CD4-positive, alpha-beta T cell treated with Interleukin-6 at 100 ng/mL for 8 hours (primary cell): ENCODE results near the gene TMEM97.
"Not testable (repeated sequence)": the region's sequence is repeated elsewhere in the genome, so short reads cannot be mapped to it uniquely, and the experiment has no call there.

Experiments
- DNase-seq: peaks from one replicate; pipeline ENCODE4 v3.0.0-alpha.2; 2020; ENCODE audit warnings: mixed read lengths, low spot score

Gene TMEM97

DNA sequence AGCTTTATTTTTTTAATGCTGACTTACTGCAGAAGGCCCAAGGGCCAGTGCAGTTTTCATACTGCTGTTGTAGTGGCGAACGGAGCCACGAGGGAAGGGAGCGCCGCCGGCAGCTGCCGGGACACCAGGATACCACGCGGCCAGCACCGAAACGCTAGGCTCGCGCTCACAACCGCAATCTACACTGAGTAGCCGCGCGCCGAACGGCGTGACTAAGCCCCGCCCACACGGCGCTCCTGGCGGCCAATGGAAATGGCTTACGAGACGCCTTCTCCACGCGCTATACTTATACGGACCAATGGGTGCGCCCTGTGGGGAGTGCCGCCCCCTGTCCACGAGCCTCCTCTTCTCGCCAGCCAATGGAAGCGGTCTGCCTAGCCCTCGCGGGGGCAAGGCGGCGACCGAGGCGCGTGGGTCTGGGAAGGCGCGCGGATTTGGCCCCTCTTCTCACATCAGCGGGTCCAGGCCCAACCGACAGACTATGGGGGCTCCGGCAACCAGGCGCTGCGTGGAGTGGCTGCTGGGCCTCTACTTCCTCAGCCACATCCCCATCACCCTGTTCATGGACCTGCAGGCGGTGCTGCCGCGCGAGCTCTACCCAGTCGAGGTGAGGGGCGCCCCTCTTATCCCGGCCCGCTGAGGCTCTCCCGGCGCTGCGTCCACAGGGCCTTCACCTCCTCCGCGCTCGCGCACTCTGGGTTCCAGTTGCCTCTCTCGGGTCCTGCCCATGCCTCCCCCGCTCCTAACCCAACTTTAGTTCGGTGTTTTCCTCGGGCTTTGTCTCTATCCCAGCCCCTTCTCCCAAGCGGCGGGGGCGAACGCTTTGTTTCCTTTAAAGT lies at the start of gene TMEM97:
Gene TMEM97 (plus strand): TSS at position 442 of the 839 bp plus-strand sequence. CDS start 40 bp downstream, at position 482.
- DNase-seq: peak; percentile 94

DNA sequence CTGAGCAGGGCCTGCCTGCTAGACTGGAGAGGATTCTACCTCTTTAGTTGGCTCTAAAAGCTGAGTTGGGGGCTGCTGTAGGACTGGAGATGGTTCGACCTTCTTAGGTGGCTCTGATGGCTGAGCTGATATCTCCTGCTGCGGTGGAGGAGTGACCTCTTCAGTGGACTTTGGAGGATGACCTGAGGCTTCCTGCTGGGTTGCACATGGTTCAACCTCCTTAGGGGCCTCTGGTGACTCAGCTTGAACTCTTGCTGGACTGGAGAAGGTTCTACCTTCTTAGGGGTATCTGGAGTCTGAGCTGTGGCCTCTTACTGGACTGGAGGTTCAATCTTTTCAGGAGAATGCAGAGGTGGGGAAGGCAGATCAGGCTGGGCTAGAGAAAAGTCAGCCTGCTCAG lies 48.9 kb upstream of the TMEM97 start:
- DNase-seq: no peak

DNA sequence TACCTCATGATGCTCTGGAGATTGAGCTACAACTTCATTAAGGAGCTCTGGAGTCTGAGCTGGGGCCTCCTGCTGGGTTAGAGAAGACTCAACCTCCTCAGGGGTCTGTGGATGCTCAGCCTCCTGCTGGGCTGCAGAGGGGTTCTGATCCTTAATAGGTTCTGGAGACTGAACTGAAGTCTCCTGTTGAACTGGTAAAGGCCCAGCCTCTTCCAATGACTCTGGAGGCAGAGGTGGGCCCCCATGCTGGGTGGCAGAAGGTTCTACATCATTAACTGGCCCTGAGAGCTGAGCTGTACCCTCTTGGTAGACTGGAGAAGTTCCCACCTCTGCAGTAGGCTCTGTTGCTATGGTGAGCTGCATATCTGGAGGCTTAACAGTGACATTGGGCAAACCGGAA lies 48.1 kb upstream of the TMEM97 start:
- DNase-seq: no peak

DNA sequence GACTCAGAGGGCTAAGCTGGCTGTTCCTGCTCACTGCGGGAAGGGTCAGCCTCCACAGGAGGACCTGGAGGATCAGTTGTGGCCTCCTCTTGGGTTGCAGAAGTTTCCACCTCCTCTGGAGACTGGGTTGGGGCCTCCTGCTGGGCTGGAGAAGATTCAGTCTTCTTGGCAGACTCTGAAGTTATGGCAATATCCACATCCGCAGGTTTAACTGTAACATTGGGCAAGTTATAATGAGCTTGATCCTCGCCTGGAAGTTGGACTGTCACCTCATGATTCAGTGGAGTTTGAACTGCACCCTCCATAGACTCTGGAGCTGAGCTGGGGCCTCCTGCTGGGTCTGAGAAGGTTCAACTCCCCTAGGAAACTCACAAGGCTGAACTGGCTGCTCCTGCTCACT lies 47.6 kb upstream of the TMEM97 start:
- no peak for DNase-seq

DNA sequence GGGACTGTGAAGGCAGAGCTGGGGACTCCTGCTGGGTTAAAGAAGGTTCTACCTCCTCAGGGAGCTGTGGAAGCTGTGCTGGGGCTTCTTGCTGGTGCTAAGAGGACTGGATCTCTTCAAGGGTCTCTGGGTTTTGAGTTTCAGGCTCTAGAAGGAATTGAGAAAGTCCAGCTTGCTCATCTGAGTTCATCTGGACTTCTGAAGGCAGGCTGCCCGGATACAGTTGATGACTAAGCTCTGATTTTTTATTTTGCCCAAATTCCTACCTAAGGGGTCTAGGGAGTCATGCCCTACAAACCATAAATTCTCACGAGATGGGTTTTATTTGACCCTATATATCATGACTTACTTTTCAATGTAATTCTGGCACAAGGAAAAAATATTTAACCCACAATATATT lies 46.8 kb upstream of the TMEM97 start:
- no peak for DNase-seq

DNA sequence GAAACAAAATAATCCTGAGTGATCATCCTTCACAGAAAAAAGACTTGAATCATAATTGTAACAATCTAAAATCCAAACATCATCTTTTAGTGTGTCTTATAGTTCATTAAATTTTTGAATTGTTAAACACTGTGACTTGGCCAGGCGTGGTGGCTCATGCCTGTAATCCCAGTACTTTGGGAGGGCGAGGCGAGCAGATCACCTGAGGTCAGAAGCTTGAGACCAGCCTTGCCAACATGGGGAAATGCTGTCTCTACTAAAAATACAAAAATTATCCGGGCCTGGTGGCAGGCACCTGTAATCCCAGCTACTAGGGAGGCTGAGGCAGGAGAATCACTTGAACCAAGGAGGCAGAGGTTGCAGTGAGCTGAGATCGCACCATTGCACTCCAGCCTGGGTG lies 45.7 kb upstream of the TMEM97 start:
- not testable (repeated sequence) for DNase-seq

DNA sequence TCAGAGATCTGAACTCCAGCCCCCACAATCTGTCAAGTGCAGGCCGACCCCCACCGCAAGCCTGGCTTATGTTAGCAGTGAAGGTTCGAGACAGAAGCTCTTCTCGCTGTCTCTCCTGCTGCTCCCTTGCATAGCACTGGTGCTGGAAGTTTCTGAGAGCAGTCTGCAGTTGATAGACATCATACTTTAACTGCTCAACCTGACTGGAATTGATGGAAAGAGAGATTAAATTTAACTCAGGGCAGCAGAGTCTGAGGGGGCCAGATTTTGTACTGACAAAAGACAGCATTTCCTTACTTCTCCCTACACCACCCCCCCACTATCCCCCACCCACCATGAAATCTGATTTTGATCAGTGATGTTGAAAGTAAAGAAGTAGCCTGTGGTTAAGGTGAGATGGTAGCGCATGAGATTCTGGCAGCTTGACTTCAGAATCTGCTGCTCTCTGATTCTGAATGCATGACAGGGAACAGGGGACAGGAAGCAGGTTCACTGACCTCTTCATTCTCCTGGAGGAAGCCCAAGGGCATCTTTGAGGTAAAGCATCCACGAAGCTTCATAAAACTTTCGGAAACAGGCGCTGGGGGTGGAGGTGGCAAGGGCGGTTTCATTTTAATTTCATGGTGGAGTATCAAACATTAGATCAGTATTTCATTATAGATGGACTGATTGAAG lies 44.3 kb upstream of the TMEM97 start:
- no peak for DNase-seq

DNA sequence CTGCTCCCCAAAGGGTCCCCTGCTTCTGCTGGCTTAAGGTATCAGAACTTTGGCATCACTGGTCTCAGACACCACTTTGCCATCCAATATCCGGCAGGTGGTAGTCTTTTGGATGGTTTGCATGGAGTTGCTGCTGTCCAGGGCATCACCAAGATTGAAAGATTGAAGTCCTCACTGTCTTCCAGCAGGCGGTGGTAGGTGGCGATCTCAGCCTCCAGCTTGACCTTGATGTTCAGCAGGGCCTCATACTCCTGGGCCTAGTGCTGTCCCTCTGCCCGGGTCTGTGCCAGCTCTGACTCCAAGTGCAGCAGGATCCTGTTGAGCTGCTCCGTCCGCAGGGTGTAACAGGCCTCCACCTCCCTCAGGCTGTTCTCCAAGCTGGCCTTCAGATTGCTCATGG lies 43.0 kb upstream of the TMEM97 start:
- no peak for DNase-seq

DNA sequence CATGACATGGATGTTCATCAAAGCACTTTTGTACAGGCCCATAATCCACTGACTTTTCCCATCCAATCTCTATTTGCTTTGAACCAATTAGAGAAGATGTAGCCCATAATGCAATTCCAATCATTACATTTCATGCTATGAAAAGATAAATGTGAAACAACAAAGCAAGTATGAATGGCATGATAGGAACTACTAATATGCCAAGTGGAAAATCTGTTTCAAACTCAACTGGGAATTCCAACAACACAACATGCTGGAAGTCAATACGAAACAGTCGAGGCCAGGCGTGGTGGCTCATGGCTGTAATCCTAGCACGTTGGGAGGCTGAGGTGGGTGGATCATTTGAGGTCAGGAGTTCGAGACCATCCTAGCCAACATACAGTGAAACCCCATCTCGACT lies 39.6 kb upstream of the TMEM97 start:
- no peak for DNase-seq

DNA sequence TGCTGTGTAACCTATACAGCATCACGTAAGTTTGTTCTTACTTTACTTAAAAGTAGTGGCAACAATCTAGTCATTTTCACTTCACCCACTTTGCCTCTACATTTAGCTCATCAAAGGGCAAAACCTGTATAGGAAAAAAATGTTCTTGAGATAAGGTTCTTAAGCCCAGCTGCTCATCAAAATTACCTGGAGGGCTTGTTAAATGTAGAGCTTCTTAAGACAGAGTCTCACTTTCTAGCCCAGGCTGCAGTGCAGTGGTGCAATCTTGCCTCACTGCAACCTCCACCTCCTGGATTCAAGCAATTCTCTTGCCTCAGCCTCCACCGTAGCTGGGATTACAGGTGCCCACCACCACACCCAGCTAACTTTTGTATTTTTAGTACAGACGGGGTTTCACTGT lies 38.2 kb upstream of the TMEM97 start:
- DNase-seq: no peak

DNA sequence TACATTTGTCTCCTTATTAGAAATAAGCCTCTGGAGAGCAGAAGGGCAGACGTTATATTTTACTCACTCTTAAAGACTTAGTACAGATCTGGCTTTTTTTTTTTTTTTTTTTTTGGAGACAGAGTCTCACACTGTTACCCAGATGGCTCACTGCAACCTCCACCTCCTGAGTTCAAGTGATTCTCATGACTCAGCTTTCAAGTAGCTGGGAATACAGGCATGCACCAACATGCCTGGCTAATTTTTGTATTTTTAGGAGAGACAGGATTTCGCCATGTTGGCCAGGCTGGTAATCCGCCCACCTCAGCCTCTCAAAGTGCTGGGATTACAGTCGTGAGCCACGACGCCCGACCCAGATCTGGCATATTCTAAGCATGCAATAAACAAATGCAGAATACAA lies 36.4 kb upstream of the TMEM97 start:
- DNase-seq: no peak

DNA sequence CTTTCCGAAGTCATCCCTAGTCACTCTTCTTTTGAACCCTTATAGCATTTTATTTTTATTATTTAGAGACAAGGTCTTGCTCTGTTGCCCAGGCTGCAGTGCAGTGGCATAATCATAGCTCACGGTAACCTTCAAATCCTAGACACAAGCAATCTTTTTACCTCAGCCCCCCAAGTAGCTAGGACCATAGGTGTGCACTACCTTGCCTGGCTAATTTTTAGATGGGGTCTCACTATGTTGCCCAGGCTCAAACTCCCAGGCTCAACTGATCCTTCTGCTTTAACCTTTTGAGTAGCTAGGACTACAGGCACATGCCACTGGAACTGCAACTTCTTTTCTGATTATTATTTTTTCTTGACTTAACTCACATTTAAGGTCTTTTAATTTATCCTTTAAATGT lies 33.0 kb upstream of the TMEM97 start:
- no peak for DNase-seq

DNA sequence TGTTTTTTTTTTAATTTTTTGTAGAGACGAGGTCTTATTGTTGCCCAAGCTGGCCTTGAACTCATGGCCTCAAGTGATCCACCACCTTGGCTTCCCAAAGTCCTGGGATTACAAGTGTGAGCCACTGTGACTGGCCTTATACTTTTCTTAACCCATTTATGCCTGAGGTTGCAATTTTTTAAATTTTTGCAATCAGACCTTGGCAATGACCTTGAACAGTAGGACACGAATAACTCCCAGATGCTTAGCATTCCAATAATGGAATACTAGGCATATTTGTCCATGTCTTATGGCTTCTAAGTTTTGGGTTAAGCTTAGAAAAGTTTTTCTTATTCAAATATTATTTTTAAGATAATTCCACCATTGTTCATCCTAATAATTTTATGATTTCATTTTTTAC lies 28.3 kb upstream of the TMEM97 start:
- DNase-seq: no peak

DNA sequence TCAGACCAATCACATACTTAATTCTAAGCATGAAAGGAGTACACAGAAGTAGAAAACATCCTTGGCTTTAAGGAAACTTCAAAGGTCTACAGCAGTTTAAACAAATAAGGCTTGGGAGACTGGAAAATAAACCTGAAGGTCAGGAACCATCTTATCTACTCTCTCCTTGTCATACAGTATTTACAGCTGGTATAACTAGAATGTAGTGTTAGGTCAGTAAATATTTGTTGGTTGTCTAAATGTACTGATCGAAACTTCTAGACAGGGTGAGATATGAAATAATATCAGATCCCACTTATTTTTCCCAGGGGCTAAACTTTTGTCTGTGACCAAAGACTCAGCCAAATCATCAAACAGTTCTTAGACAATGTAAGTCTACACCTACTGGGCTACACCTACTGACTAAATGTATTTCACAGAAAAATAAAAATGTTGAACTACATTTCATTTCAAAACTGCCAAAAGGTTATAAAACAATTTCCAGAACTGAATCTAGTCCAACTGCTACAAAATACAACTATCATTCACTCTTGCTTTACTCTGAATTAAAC lies 27.1 kb upstream of the TMEM97 start:
- no peak for DNase-seq

DNA sequence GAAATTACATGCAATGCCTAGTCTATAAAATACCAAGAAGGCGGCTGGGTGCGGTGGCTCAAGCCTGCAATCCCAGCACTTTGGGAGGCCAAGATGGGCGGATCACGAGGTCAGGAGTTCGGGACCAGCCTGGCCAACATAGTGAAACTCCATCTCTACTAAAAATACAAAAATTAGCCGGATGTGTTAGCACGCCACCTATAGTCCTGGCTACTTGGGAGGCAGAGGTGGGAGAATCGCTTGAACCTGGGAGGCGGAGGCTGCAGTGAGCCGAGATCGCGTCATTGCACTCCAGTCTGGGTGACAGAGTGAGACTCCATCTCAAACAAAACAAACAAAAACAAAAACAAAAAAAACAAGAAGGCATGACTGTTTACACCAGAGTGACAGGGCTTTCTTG lies 26.1 kb upstream of the TMEM97 start:
- DNase-seq: not testable (repeated sequence)

DNA sequence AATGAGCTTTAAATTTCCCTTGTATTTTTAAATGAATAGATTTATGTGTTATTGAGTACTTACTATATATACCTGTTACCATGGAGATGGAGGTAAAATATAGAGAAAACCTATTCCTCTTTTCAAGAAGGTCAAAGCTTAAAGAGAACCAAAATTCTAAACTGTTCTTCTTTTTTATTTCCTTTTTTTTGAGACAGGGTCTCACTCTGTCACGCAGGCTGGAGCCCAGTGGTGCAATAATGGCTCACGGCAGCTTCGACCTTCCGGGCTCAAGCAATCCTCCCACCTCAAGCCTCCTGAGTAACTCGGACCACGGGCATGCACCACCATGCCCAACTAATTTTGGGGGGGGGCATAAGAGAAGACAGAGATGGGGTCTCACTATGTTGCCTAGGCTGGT lies 25.0 kb upstream of the TMEM97 start:
- DNase-seq: no peak

DNA sequence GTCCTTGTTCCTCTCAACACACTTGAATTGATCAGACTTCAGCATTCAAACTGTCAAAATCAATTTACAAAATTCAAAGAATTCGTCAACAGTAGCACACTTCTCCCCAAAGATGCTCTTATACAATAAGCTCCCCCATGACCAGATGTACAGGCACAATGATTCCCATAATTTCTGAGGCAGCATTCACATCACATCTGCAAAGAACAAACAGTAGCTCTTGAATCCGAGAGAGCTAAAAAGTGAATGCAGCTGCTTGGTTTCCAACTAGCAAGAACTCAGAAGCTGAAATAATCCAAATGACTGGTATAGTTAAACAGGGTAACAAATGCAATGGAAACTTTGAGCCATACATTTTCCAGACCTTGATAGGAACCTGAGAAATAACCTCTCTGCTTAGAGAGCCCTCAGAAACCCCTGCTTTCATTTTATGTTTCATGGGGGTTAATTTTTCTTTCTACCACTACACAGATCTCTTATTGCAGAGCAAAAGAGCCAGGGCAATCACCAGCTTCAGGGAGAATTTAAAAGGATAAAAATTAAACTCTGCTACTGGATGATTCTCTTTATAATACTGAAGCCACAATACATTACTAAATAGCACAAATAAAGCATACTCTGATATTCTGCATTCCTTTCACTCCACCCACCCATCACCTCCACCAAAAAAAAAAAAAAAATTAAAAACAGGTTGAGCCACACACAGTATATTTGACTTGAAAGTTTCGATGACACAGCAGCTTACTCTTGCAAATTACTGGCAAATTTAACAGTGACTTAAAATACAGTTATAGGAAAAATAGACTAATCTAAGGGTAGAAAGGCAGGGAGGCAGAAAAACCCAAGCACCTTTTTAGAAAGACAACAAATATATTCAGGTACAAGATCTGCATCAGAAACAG lies 23.1 kb upstream of the TMEM97 start:
- no peak for DNase-seq

DNA sequence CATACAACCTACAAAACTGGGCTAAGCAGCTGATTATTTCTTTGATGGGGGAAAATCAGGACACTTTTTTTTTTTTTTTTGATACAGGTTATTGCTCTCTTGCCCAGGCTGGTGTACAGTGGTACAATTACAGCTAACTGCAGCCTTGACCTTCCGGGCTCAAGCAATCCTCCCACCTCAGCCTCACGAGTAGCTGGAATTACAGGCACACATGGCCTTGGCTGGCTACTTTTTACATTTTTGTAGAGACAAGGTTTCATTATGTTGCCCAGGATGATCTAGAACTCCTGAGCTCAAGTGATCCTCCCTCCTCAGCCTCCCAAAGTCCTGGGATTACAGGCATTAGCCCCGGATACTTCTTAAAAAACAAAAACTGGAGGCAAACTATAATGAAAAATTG lies 20.6 kb upstream of the TMEM97 start:
- DNase-seq: no peak

DNA sequence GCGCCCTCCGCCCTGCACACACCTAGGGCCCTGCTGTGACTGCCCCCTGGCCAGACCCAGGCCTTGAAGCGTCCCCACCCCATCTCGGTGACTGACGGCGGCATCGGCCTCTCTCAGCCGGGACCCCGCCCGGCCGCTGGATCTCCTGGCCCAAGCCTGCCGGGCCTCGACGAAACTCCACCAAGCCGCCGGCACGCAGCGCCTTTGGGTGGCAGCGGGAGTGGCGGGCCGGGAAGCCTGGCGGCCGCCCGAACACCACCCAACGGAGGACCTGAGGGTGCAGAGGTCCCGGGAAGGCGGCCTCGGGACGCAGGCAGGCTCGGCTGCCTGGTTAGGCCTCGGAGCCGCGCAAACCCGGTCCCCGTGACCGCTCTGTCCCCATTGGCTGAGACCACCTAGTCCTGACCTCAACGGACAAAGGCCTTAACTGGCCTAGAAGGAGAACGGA lies 12.0 kb upstream of the TMEM97 start:
- DNase-seq: no peak

DNA sequence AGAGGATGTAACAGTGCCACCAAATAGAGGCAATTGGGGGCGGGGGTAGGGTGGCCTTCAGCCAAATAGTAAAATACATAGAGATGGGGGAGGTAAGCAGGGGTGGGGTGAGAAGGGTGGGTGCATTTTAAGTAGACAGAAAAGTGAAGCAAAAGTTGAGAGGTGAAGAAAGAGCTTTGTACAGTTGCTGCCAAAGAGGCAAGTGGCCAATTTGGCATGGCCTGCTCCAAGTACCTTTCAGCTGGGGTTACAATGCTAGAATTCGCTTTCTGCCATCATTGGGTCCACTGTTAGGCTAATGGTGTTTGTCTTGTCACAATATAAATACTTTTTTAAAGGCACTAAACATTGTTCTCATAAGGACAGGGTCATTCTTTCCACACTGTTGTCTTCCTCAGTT lies 5.2 kb upstream of the TMEM97 start:
- no peak for DNase-seq

DNA sequence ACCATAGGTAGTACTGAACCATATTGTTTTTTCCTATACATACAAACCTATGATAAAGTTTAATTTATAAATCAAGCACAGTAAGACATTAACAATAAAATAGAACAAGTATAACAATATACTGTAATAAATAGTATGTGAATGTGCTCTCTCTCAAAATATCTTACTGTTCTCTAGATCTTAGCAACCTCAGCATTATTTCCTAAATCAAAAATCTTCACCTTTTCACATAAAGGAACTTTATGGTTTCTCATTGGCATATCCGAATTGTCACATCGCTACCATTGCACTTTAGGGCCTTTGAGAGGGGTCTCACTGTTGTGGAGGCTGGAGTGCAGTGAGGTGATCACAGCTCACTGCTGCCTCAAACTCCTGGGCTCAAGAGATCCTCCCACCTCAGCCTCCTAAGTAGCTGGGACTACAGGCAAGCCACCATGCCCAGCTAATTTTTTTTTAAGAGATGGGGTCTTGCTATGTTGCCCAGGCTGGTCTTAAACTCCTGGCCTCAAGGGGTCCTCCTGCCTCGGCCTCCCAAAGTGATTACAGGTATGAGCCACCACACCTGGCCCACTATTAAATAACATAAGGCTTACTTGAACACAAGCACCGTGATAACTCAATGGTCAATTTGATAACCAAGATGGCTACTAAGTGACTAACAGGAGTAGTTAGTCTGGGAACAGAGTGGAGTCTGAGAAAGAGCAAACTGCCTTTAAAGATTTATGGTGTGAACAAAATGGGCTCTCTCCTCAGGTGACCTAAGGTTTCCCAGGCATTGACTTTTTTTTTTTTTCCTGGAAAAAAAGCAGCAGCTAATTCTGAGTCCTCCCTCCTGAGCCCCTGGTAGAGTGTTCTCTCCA lies 2.9 kb upstream of the TMEM97 start:
- no peak for DNase-seq
